K562 (cell line): Measurements from ENCODE around the gene BRAP. TPM values are rescaled to one million over a fixed set of nuclear protein-coding genes. Genes with fewer than 3 reads are reported as not detected.

Experiments used
- ATAC-seq: fragments of 200-7000 bp; cut with Tn5 transposase; 3 replicates; pipeline ENCODE4 v1.9.1; 2020; ENCODE audit warnings: moderate library complexity
- BruUV-seq: library from RNA; stranded (reverse); fragments of 400-500 nt; replicated peaks from 2 replicates; lab custom pipeline; 2021; lab: Mats Ljungman, UMichigan
- CTCF ChIA-PET: fragments of 300-600 bp; formaldehyde crosslinking; extraction: SDS; loops from one replicate; lab custom pipeline; 2021; ENCODE audit warnings: low intra/inter-chr PET ratio; lab: Yijun Ruan, JAX
- POLR2A ChIA-PET: fragments of 300-600, 350-650 bp; sonication (Branson Sonifier 250); formaldehyde crosslinking; extraction: SDS; loops from one replicate; lab custom pipeline; 2021; ENCODE audit warnings: antibody characterized with exemption, inconsistent platforms; lab: Yijun Ruan, JAX
- DNase-seq, 4 experiments: peaks; one replicate each; pipeline versions ENCODE4 v3.0.0 to v3.0.0-alpha.2; 2011 to 2018; ENCODE audit warnings: low spot score in 3 of 4, mixed read lengths in 3 of 4; ENCODE audit errors: extremely low read depth in 1 of 4
- FAIRE-seq: peaks from 2 replicates; lab custom pipeline; 2011; peaks lifted over from hg19 to GRCh38; lab: Jason Lieb, UNC
- H2AFZ ChIP-seq: 2 replicates; pipeline ENCODE4 v1.6.0; 2011; ENCODE audit warnings: low read depth, low read length, control low read depth, inconsistent platforms
- H3K27ac ChIP-seq: fragments of 200-600 bp; 3 replicates; pipeline ENCODE4 v1.8.0; 2011; ENCODE audit warnings: low read depth, mild to moderate bottlenecking, control low read depth, inconsistent platforms, low read length, moderate library complexity, mixed read lengths; ENCODE audit errors: extremely low read depth
- H3K27me3 ChIP-seq, 2 experiments: fragments of 300-600 bp in 1 of 2; 2 replicates in 1 of 2; 3 replicates in 1 of 2; pipeline versions ENCODE4 v1.6.0 to v1.8.0; 2011; ENCODE audit warnings: inconsistent platforms in 2 of 2, low read length in 2 of 2, mild to moderate bottlenecking in 1 of 2, mixed read lengths in 1 of 2, moderate library complexity in 1 of 2; ENCODE audit not compliant: control insufficient read depth in 2 of 2, insufficient read depth in 2 of 2
- H3K36me3 ChIP-seq: fragments of 300-600 bp; 3 replicates; pipeline ENCODE4 v1.8.0; 2011; ENCODE audit warnings: mild to moderate bottlenecking, low read length, inconsistent platforms; ENCODE audit not compliant: control insufficient read depth, insufficient read depth
- H3K4me1 ChIP-seq, 2 experiments: fragments of 200-600 bp in 1 of 2; replicated peaks in 1 of 2; 2 replicates in 1 of 2; 3 replicates in 1 of 2; pipeline versions ENCODE4 v1.5.1 to v1.8.0; 2011; ENCODE audit warnings: inconsistent platforms in 2 of 2, low read length in 2 of 2, mild to moderate bottlenecking in 1 of 2, mixed read lengths in 1 of 2, moderate library complexity in 1 of 2; ENCODE audit not compliant: control insufficient read depth in 2 of 2, insufficient read depth in 2 of 2
- H3K4me2 ChIP-seq: 2 replicates; pipeline ENCODE4 v1.6.1; 2011; ENCODE audit warnings: low read length, control low read depth, inconsistent platforms, mixed read lengths; ENCODE audit not compliant: insufficient read depth
- H3K4me3 ChIP-seq: fragments of 200-600 bp; sonication (generic), shearing (Covaris generic); 2 replicates; pipeline ENCODE4 v1.5.1; 2016; ENCODE audit warnings: control low read depth, inconsistent platforms
- H3K79me2 ChIP-seq: fragments of 200-600 bp; 3 replicates; pipeline ENCODE4 v1.8.0; 2011; ENCODE audit warnings: low read length, inconsistent platforms; ENCODE audit not compliant: control insufficient read depth, insufficient read depth
- H3K9ac ChIP-seq, 2 experiments: 2 replicates each; pipeline versions ENCODE4 v1.6.0 to v1.6.1; 2011; ENCODE audit warnings: low read depth in 2 of 2, low read length in 2 of 2, control low read depth in 1 of 2, inconsistent platforms in 1 of 2, mild to moderate bottlenecking in 1 of 2, mixed read lengths in 1 of 2; ENCODE audit not compliant: insufficient read depth in 1 of 2
- H3K9me1 ChIP-seq: one replicate; pipeline ENCODE4 v1.6.0; 2011; ENCODE audit warnings: inconsistent platforms, mild to moderate bottlenecking, low read length, moderate library complexity; ENCODE audit not compliant: control insufficient read depth, insufficient read depth
- H3K9me3 ChIP-seq: replicated peaks from 2 replicates; pipeline ENCODE4 v1.5.1; 2011; ENCODE audit warnings: low read depth, low read length, inconsistent platforms; ENCODE audit not compliant: control insufficient read depth, insufficient read depth
- H4K20me1 ChIP-seq: replicated peaks from 2 replicates; pipeline ENCODE4 v1.6.1; 2011; ENCODE audit warnings: low read length, inconsistent platforms, mixed read lengths; ENCODE audit not compliant: control insufficient read depth, insufficient read depth
- DNMT1 ChIP-seq: fragments of 450-650 bp; IDR thresholded peaks from 2 replicates; pipeline ENCODE4 v1.6.1; 2016; ENCODE audit warnings: antibody characterized with exemption, mild to moderate bottlenecking
- MAZ ChIP-seq, 2 experiments: fragments of 450-650 bp in 1 of 2; sonication (generic) in 1 of 2; formaldehyde crosslinking; IDR thresholded peaks in 1 of 2; conservative IDR thresholded peaks in 1 of 2; 2 replicates each; pipeline versions ENCODE4 v1.4.0 to v1.5.0; 2020; ENCODE audit warnings: mild to moderate bottlenecking in 1 of 2, missing genetic modification reagents in 1 of 2
- NCOR1 ChIP-seq: fragments of 450-650 bp; IDR thresholded peaks from 2 replicates; pipeline ENCODE4 v1.6.1; 2016; ENCODE audit warnings: mild to moderate bottlenecking, moderate library complexity
- NR2C1 ChIP-seq, 2 experiments: fragments of 450-650 bp; IDR thresholded peaks; 2 replicates each; pipeline ENCODE4 v1.6.1; 2017; ENCODE audit warnings: mild to moderate bottlenecking in 2 of 2, antibody characterized with exemption in 1 of 2, inconsistent platforms in 1 of 2, missing compliant biosample characterization in 1 of 2, missing genetic modification characterization in 1 of 2
- NR2C2 ChIP-seq, 2 experiments: fragments of 200-800 bp in 1 of 2; sonication (Bioruptor generic) in 1 of 2; sonication (generic) in 1 of 2; formaldehyde crosslinking in 1 of 2; IDR thresholded peaks; 2 replicates each; pipeline versions ENCODE4 v1.6.1 to v1.8.0; 2016 to 2022; ENCODE audit warnings: mild to moderate bottlenecking in 1 of 2, missing compliant biosample characterization in 1 of 2, missing genetic modification characterization in 1 of 2, missing genetic modification reagents in 1 of 2
- RAD21 ChIP-seq, 2 experiments: fragments of 250-450 bp in 1 of 2; fragments of 450-650 bp in 1 of 2; sonication (Bioruptor Pico) in 1 of 2; formaldehyde crosslinking in 1 of 2; IDR thresholded peaks in 1 of 2; conservative IDR thresholded peaks in 1 of 2; 2 replicates each; pipeline versions ENCODE4 v1.4.0 to v1.8.0; 2020 to 2022; ENCODE audit warnings: mild to moderate bottlenecking in 2 of 2, moderate library complexity in 1 of 2
- SAP30 ChIP-seq: fragments of 200-600 bp; sonication (generic); IDR thresholded peaks from 2 replicates; pipeline ENCODE4 v1.6.1; 2012; ENCODE audit warnings: borderline replicate concordance, low read depth, mild to moderate bottlenecking, moderate library complexity, low read length, control low read depth, inconsistent platforms; ENCODE audit not compliant: insufficient read depth, poor library complexity, severe bottlenecking
- WGBS: fragments of 100-300 bp; shearing (Covaris generic); methylation state at CpG from one replicate; pipeline ENCODE4 v1.1.6; 2016; ENCODE audit warnings: low coverage, mixed read lengths; ENCODE audit not compliant: insufficient coverage; ENCODE audit errors: missing lambda C conversion rate; 5-methylcytosine and 5-hydroxymethylcytosine counted together
- in situ Hi-C: fragments of 300-500 bp; cut with MboI; formaldehyde crosslinking; loops from 4 replicates; pipeline ENCODE4 v1.15.0; 2018; ENCODE audit warnings: inconsistent platforms, mixed read lengths
- intact Hi-C: fragments of 100-400 bp; cut with micrococcal nuclease; formaldehyde crosslinking; loops from 2 replicates; pipeline ENCODE4 v1.14.2; 2022
- polyA plus RNA-seq, 8 experiments: library from polyadenylated mRNA; depleted of rRNA in 4 of 8; stranded (reverse) in 5 of 8; unstranded in 3 of 8; fragments of >200 nt; fragmentation: Nextera tagmentation in 2 of 8; fragmentation: Illumina TruSeq in 1 of 8; extraction: Ambion mirVana in 2 of 8; extraction: Trizol in 1 of 8; gene quantifications; 2 replicates each; pipeline versions ENCODE4 v1.2.1 to v1.2.3, GENCODE V29; 2011 to 2014; ENCODE audit warnings: inconsistent platforms in 1 of 8, missing spikeins in 1 of 8
- total RNA-seq, 7 experiments: library from RNA; depleted of rRNA in 6 of 7; stranded (reverse); fragments of >200 nt in 6 of 7; fragmentation: Illumina TruSeq in 2 of 7; extraction: Trizol in 2 of 7; gene quantifications; 2 replicates each; pipeline versions ENCODE4 v1.2.1 to v1.2.3, GENCODE V29; 2011 to 2021; ENCODE audit warnings: low replicate concordance in 1 of 7
- TF ChIP-seq, protein P1 (sequence below): sonication (generic); formaldehyde crosslinking; IDR thresholded peaks from 2 replicates; pipeline ENCODE4 v1.8.0; 2023; ENCODE audit warnings: mild to moderate bottlenecking, missing genetic modification reagents
- TF ChIP-seq, protein P2 (sequence below): sonication (generic); formaldehyde crosslinking; IDR thresholded peaks from 2 replicates; pipeline ENCODE4 v1.8.1; 2023; ENCODE audit warnings: missing genetic modification reagents, mild to moderate bottlenecking, borderline replicate concordance

The BRAP gene
- total and polyA plus RNA-seq, 9 of the 15 experiments (the other 6 are each of a cell fraction or from before 2014, with no cell fraction given), result 2.2 to 32.6 (median 27.5) TPM

DNA sequence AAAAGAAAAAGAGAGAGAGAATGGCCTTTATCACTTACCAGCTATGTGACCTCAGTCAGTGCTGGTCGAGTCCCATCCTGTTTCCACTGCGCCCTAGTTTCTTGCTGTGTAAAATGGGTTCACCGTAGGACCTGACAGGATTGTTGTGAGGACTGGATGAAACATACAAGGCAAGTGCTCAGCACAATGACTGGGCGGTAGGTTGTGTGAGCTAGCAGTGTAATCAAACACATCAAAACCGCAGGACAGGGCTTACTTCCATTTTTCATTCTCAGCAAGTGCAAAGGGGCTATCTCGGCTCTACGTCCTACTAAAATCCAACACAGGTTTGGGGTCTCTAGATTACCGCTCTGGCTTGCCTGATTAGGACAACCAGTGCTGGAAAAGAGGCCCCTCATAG, 50.2 kb downstream of the BRAP start:
- ChIA-PET CTCF (no interaction called here), POLR2A (interaction anchor here (0.6 to 1.2 kb wide), 5 partner anchors 21 to 739 kb away, joined by 3 to 4 read pairs (median 3); partner anchors contain the start of gene ATXN2)
- Histone ChIP-seq H3K4me1 (peaks cover 35 to 36% of the 10 kb centered on the region in 2 experiments), H3K36me3 (peaks cover 6% of the 10 kb centered on the region; the same call in 1 of the 3 replicates), H3K79me2 (no peaks in the 10 kb centered on the region; the same call in 2 of the 3 replicates), H3K9me1 (no peaks in the 10 kb centered on the region), H3K9ac (peak overlapping the region; percentile 84 to 90; a peak in 3 of 4 replicates), H3K27me3 (no peaks in the 10 kb centered on the region), H4K20me1 (no peaks in the 10 kb centered on the region), H3K27ac (peak overlapping the region; percentile 94), H3K4me3 (peak overlapping the region; percentile 10; the same call in 1 of the 2 replicates), H2AFZ (peak overlapping the region; percentile 85), H3K9me3 (no peaks in the 10 kb centered on the region), H3K4me2 (peak overlapping the region; percentile 87)
- in situ Hi-C loops, result no loop called here
- WGBS, result 2% methylated on average over 8 of the region's 8 CpGs
- DNase-seq (peak in 3 of 4 experiments; percentile 21 to 83 (median 63)), FAIRE-seq (peak; percentile 90), ATAC-seq (peak; percentile 79)
- intact Hi-C loops, result no loop called here
- BruUV-seq, result no TSS peak
- TF ChIP-seq NR2C2 (CRISPR knock-in tag; IDR thresholded peaks at IDR 0.05) (no peak), NR2C2 (tag; IDR thresholded peaks at IDR 0.05) (0 out of 2 replicates have a peak, but pooled peaks have one; percentile 4), DNMT1 (no peak), NCOR1 (0 out of 2 replicates have a peak, but pooled peaks have one; percentile 24), NR2C1 (IDR thresholded peaks at IDR 0.05) (no peak), NR2C1 (tag; IDR thresholded peaks at IDR 0.05) (peak; percentile 20; the same call in 1 of the 2 replicates), MAZ (CRISPR knock-in tag; conservative IDR thresholded peaks at IDR 0.05 in 1 of 2, IDR thresholded peaks at IDR 0.05 in 1 of 2) (0 out of 4 replicates have a peak, but pooled peaks of 1 of the 2 experiments have one; percentile 14), RAD21 (CRISPR knock-in tag; conservative IDR thresholded peaks at IDR 0.05 in 1 of 2, IDR thresholded peaks at IDR 0.05 in 1 of 2) (peak in 1 of 2 experiments; percentile 6; a peak in 2 of 4 replicates), SAP30 (no peak)
- TF ChIP-seq, protein P1, sequence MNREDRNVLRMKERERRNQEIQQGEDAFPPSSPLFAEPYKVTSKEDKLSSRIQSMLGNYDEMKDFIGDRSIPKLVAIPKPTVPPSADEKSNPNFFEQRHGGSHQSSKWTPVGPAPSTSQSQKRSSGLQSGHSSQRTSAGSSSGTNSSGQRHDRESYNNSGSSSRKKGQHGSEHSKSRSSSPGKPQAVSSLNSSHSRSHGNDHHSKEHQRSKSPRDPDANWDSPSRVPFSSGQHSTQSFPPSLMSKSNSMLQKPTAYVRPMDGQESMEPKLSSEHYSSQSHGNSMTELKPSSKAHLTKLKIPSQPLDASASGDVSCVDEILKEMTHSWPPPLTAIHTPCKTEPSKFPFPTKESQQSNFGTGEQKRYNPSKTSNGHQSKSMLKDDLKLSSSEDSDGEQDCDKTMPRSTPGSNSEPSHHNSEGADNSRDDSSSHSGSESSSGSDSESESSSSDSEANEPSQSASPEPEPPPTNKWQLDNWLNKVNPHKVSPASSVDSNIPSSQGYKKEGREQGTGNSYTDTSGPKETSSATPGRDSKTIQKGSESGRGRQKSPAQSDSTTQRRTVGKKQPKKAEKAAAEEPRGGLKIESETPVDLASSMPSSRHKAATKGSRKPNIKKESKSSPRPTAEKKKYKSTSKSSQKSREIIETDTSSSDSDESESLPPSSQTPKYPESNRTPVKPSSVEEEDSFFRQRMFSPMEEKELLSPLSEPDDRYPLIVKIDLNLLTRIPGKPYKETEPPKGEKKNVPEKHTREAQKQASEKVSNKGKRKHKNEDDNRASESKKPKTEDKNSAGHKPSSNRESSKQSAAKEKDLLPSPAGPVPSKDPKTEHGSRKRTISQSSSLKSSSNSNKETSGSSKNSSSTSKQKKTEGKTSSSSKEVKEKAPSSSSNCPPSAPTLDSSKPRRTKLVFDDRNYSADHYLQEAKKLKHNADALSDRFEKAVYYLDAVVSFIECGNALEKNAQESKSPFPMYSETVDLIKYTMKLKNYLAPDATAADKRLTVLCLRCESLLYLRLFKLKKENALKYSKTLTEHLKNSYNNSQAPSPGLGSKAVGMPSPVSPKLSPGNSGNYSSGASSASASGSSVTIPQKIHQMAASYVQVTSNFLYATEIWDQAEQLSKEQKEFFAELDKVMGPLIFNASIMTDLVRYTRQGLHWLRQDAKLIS, result peak; percentile 65; the same call in 1 of the 2 replicates
- TF ChIP-seq, protein P2, sequence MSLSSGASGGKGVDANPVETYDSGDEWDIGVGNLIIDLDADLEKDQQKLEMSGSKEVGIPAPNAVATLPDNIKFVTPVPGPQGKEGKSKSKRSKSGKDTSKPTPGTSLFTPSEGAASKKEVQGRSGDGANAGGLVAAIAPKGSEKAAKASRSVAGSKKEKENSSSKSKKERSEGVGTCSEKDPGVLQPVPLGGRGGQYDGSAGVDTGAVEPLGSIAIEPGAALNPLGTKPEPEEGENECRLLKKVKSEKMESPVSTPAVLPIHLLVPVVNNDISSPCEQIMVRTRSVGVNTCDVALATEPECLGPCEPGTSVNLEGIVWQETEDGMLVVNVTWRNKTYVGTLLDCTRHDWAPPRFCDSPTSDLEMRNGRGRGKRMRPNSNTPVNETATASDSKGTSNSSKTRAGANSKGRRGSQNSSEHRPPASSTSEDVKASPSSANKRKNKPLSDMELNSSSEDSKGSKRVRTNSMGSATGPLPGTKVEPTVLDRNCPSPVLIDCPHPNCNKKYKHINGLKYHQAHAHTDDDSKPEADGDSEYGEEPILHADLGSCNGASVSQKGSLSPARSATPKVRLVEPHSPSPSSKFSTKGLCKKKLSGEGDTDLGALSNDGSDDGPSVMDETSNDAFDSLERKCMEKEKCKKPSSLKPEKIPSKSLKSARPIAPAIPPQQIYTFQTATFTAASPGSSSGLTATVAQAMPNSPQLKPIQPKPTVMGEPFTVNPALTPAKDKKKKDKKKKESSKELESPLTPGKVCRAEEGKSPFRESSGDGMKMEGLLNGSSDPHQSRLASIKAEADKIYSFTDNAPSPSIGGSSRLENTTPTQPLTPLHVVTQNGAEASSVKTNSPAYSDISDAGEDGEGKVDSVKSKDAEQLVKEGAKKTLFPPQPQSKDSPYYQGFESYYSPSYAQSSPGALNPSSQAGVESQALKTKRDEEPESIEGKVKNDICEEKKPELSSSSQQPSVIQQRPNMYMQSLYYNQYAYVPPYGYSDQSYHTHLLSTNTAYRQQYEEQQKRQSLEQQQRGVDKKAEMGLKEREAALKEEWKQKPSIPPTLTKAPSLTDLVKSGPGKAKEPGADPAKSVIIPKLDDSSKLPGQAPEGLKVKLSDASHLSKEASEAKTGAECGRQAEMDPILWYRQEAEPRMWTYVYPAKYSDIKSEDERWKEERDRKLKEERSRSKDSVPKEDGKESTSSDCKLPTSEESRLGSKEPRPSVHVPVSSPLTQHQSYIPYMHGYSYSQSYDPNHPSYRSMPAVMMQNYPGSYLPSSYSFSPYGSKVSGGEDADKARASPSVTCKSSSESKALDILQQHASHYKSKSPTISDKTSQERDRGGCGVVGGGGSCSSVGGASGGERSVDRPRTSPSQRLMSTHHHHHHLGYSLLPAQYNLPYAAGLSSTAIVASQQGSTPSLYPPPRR (CRISPR knock-in tag), result 0 out of 2 replicates have a peak, but pooled peaks have one; percentile 43
